IgD-negative memory B cell (primary cell): ENCODE results near the gene MYH10. TPM values are rescaled to one million over a fixed set of nuclear protein-coding genes. Genes with fewer than 3 reads are reported as not detected.

Source experiments
- H3K27ac Mint-ChIP-seq, 3 donors: one replicate each; pipeline ENCODE4 v1.8.0; 2020 to 2022; ENCODE audit warnings: mild to moderate bottlenecking in 3 of 3, mixed read lengths in 3 of 3, moderate library complexity in 1 of 3
- H3K27me3 Mint-ChIP-seq: one replicate; pipeline ENCODE4 v1.8.0; 2021; ENCODE audit warnings: mixed read lengths
- H3K36me3 Mint-ChIP-seq: one replicate; pipeline ENCODE4 v1.8.0; 2020; ENCODE audit warnings: mild to moderate bottlenecking, mixed read lengths
- H3K4me1 Mint-ChIP-seq, 3 donors: one replicate each; pipeline ENCODE4 v1.8.0; 2020 to 2022; ENCODE audit warnings: mixed read lengths in 3 of 3, mild to moderate bottlenecking in 1 of 3
- H3K4me3 Mint-ChIP-seq, 4 donors: one replicate each; pipeline ENCODE4 v1.8.0; 2020 to 2022; ENCODE audit warnings: mild to moderate bottlenecking in 4 of 4, mixed read lengths in 4 of 4, moderate library complexity in 3 of 4
- H3K9me3 Mint-ChIP-seq, 3 donors: one replicate each; pipeline ENCODE4 v1.8.0; 2020 to 2021; ENCODE audit warnings: mixed read lengths in 3 of 3, mild to moderate bottlenecking in 1 of 3
- polyA plus RNA-seq: library from polyadenylated mRNA; unstranded; fragments of 300-500 nt; fragmentation: Illumina TruSeq; gene quantifications from one replicate; pipeline ENCODE4 v1.2.3, GENCODE V29; 2021

Gene MYH10
- polyA plus RNA-seq, 1 donor from 2014 or later = 1.7 TPM

GRCh38 chr17:8659758-8660410 is 29.4 kb upstream of the MYH10 start:
- Mint-ChIP-seq H3K9me3 (peaks cover 2 to 7% (median 5%) of the 10 kb centered on the region in 3 donors), H3K27me3 (peaks cover 6% of the 10 kb centered on the region), H3K4me1 (no peaks in the 10 kb centered on the region), H3K27ac (peak overlapping the region in 1 of 3 donors; percentile 14), H3K36me3 (no peaks in the 10 kb centered on the region), H3K4me3 (no peak overlapping the region)

GRCh38 chr17:8658810-8659209 is 28.3 kb upstream of the MYH10 start:
- Mint-ChIP-seq H3K27ac (no peak overlapping the region), H3K27me3 (peaks cover 6% of the 10 kb centered on the region), H3K4me1 (no peaks in the 10 kb centered on the region), H3K36me3 (no peaks in the 10 kb centered on the region), H3K4me3 (no peak overlapping the region), H3K9me3 (peaks cover 2 to 7% (median 5%) of the 10 kb centered on the region in 3 donors)

DNA sequence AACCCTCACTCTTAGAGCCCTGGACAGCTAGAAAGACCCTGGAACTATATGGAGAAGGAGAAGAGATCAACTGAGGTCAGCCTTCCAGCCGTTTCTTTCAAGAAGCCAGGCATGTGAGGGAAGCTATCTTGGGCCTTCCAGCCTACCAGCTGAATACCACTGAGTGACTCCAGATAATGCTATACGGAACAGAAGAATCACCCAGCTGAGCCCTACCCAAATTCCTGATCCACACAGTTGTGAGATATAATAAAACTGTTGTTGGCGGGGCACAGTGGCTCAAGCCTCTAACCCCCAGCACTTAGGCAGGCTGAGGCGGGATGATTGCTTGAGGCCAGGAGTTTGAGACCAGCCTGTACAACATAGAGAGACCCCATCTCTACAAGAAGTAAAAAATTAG is 26.2 kb upstream of the MYH10 start:
- no peaks in the 10 kb centered on the region for H3K4me1 Mint-ChIP-seq
- no peak overlapping the region for H3K27ac Mint-ChIP-seq
- no peaks in the 10 kb centered on the region for H3K36me3 Mint-ChIP-seq
- H3K4me3 Mint-ChIP-seq = no peak overlapping the region
- H3K9me3 Mint-ChIP-seq = peaks cover 2 to 7% (median 5%) of the 10 kb centered on the region in 3 donors
- H3K27me3 Mint-ChIP-seq = peaks cover 4% of the 10 kb centered on the region

GRCh38 chr17:8654822-8655221 is 24.3 kb upstream of the MYH10 start:
- H3K27me3 Mint-ChIP-seq = peaks cover 9% of the 10 kb centered on the region
- H3K9me3 Mint-ChIP-seq = peaks cover 2 to 6% (median 5%) of the 10 kb centered on the region in 3 donors
- H3K36me3 Mint-ChIP-seq = no peaks in the 10 kb centered on the region
- H3K4me1 Mint-ChIP-seq = no peaks in the 10 kb centered on the region
- no peak overlapping the region for H3K27ac Mint-ChIP-seq
- no peak overlapping the region for H3K4me3 Mint-ChIP-seq

DNA sequence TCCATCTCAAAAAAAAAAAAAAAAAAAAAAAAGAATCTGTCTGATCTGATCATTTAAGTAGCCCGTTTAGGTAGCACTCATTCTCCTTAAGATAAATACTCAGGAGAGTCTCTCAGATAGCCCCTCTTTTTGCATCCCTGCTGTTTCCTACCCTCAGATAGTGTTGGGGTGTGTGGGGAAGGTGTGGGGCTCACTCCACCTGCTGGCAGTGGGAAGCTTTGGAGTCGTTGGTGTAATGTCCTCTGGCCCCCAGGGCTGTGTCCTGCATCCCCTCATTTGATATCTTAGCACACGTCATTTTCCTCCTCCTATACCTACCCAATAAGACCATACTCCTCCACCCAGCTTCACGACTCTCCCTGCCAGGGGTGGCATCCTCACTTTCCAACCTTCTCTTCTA is 20.5 kb upstream of the MYH10 start:
- no peaks in the 10 kb centered on the region for H3K9me3 Mint-ChIP-seq
- no peaks in the 10 kb centered on the region for H3K4me1 Mint-ChIP-seq
- peaks cover 8% of the 10 kb centered on the region for H3K27me3 Mint-ChIP-seq
- H3K36me3 Mint-ChIP-seq = no peaks in the 10 kb centered on the region
- H3K27ac Mint-ChIP-seq = no peak overlapping the region
- H3K4me3 Mint-ChIP-seq = no peak overlapping the region

GRCh38 chr17:8650119-8650499 is 19.6 kb upstream of the MYH10 start:
- Mint-ChIP-seq H3K9me3 (no peaks in the 10 kb centered on the region), H3K4me3 (no peak overlapping the region), H3K4me1 (no peaks in the 10 kb centered on the region), H3K27me3 (peaks cover 12% of the 10 kb centered on the region), H3K36me3 (no peaks in the 10 kb centered on the region), H3K27ac (no peak overlapping the region)

GRCh38 chr17:8649157-8650118 is 18.9 kb upstream of the MYH10 start:
- peak overlapping the region in 1 of 3 donors; percentile 69 for H3K27ac Mint-ChIP-seq
- H3K9me3 Mint-ChIP-seq = no peaks in the 10 kb centered on the region
- no peak overlapping the region for H3K4me3 Mint-ChIP-seq

GRCh38 chr17:8647956-8648355 is 17.4 kb upstream of the MYH10 start:
- Mint-ChIP-seq H3K4me1 (no peaks in the 10 kb centered on the region), H3K4me3 (no peak overlapping the region), H3K27ac (no peak overlapping the region), H3K9me3 (peaks cover 0 to 2% (median 0%) of the 10 kb centered on the region in 3 donors), H3K36me3 (no peaks in the 10 kb centered on the region), H3K27me3 (peaks cover 14% of the 10 kb centered on the region)

More at GRCh38 chr17:8649157-8650118, 18.9 kb upstream of the MYH10 start:
- Mint-ChIP-seq H3K36me3 (no peaks in the 10 kb centered on the region), H3K27me3 (peaks cover 14% of the 10 kb centered on the region), H3K4me1 (no peaks in the 10 kb centered on the region)

- no peak overlapping the region for H3K4me3 Mint-ChIP-seq
- H3K27me3 Mint-ChIP-seq = peaks cover 16% of the 10 kb centered on the region
- H3K9me3 Mint-ChIP-seq = peaks cover 0 to 2% (median under 1%) of the 10 kb centered on the region in 3 donors
- no peaks in the 10 kb centered on the region for H3K4me1 Mint-ChIP-seq
- H3K27ac Mint-ChIP-seq = no peak overlapping the region
- H3K36me3 Mint-ChIP-seq = no peaks in the 10 kb centered on the region
Observed at GRCh38 chr17:8647202-8647601, 16.7 kb upstream of the MYH10 start.

GRCh38 chr17:8644507-8644902 is 14.0 kb upstream of the MYH10 start:
- peaks cover 0 to 9% (median 2%) of the 10 kb centered on the region in 3 donors for H3K9me3 Mint-ChIP-seq
- no peaks in the 10 kb centered on the region for H3K36me3 Mint-ChIP-seq
- H3K27ac Mint-ChIP-seq = no peak overlapping the region
- peaks cover 12% of the 10 kb centered on the region for H3K27me3 Mint-ChIP-seq
- H3K4me1 Mint-ChIP-seq = no peaks in the 10 kb centered on the region
- no peak overlapping the region for H3K4me3 Mint-ChIP-seq

- peaks cover 0 to 9% (median 2%) of the 10 kb centered on the region in 3 donors for H3K9me3 Mint-ChIP-seq
- H3K4me1 Mint-ChIP-seq = no peaks in the 10 kb centered on the region
- H3K4me3 Mint-ChIP-seq = no peak overlapping the region
- peak overlapping the region in 1 of 3 donors; percentile 21 for H3K27ac Mint-ChIP-seq
- H3K27me3 Mint-ChIP-seq = peaks cover 12% of the 10 kb centered on the region
- no peaks in the 10 kb centered on the region for H3K36me3 Mint-ChIP-seq
Observed at GRCh38 chr17:8643855-8644506, 13.5 kb upstream of the MYH10 start.

DNA sequence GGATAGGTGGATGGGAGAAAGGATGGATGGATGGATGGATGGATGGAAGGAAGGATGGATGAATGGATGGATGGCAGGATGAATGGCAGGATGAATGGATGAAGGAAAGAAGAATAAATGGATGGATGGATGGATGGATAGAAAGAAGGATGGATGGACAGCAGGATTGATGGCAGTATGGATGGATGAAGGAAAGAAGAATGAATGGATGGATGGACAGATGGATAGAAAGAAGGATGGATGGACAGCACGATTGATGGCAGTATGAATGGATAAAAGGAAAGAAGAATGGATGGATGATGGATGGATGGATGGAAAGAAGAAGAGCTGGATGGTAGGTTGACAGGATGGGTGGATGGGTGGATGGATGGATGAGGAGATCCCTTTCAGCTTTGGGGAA is 9.2 kb upstream of the MYH10 start:
- H3K36me3 Mint-ChIP-seq = no peaks in the 10 kb centered on the region
- no peak overlapping the region for H3K4me3 Mint-ChIP-seq
- H3K27ac Mint-ChIP-seq = no peak overlapping the region
- peaks cover 6% of the 10 kb centered on the region for H3K27me3 Mint-ChIP-seq
- no peaks in the 10 kb centered on the region for H3K4me1 Mint-ChIP-seq
- H3K9me3 Mint-ChIP-seq = peaks cover 0 to 9% (median 4%) of the 10 kb centered on the region in 3 donors

DNA sequence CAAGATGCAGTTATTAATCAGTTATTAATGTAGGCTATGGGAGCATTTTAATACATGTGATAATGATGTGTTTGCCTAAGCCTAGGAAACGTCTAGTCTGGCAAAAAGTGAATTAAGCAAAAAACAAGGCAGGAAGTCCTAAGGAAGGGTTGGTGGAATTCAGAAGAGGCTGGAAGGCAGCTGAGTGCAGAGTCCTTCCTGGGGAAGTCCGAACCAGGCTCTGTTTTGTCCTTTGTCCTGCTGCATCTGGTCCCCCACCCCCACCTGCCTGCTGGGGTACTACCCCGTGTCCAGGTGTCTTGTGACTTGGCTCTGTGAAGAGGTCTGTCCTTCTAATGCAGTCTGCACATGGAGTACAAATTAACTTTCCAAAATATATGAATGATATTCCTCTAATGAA is 1.5 kb upstream of the MYH10 start:
- H3K4me1 Mint-ChIP-seq = peaks cover 5% of the 10 kb centered on the region in 3 donors
- peak overlapping the region in 2 of 4 donors; percentile 24 to 87 for H3K4me3 Mint-ChIP-seq
- peaks cover 0 to 5% (median 0%) of the 10 kb centered on the region in 3 donors for H3K9me3 Mint-ChIP-seq
- H3K27me3 Mint-ChIP-seq = peaks cover 31% of the 10 kb centered on the region
- peaks cover 2% of the 10 kb centered on the region for H3K36me3 Mint-ChIP-seq
- H3K27ac Mint-ChIP-seq = no peak overlapping the region

GRCh38 chr17:8631554-8631877 is 991 bp upstream of the MYH10 start:
- Mint-ChIP-seq H3K4me3 (peak overlapping the region; percentile 84 to 97 (median 90)), H3K27me3 (peaks cover 31% of the 10 kb centered on the region), H3K4me1 (peaks cover 5% of the 10 kb centered on the region in 3 donors), H3K9me3 (peaks cover 0 to 5% (median 0%) of the 10 kb centered on the region in 3 donors), H3K36me3 (peaks cover 2% of the 10 kb centered on the region), H3K27ac (peak overlapping the region in 2 of 3 donors; percentile 21 to 67)
